Neural progenitor cell (in vitro differentiated cells): Measurements from ENCODE around the gene ALG12.

ENCODE experiments used
- CTCF ChIP-seq: fragments of 200-600 bp; sonication (generic); IDR thresholded peaks from 2 replicates; pipeline ENCODE4 v1.5.1; 2017; ENCODE audit warnings: antibody characterized with exemption, mild to moderate bottlenecking
- EZH2 ChIP-seq: fragments of 200-600 bp; sonication (generic); IDR thresholded peaks from 2 replicates; pipeline ENCODE4 v1.6.1; 2017; ENCODE audit warnings: antibody characterized with exemption, mild to moderate bottlenecking, moderate library complexity

GRCh38 chr22:49920859-49921258, 2.6 kb upstream of the ALG12 start:
- TF ChIP-seq EZH2 (no peak), CTCF (no peak)
